Cardiac fibroblast (primary cell): ENCODE data around the gene RBM42.
A peak's percentile ranks its signal among the peaks of the same experiment; 100 is the strongest.

Experiments
- DNase-seq, 2 donors: peaks; one replicate each; pipeline versions ENCODE4 v3.0.0 to v3.0.0-alpha.2; 2010; ENCODE audit warnings: low read depth in 2 of 2
- H3K4me3 ChIP-seq, 2 donors: replicated peaks in 1 of 2; 1 replicate in 1 of 2; 2 replicates in 1 of 2; pipeline ENCODE4 v1.5.1; 2011; ENCODE audit warnings: low read depth in 2 of 2, low read length in 2 of 2, mild to moderate bottlenecking in 2 of 2, moderate library complexity in 1 of 2
- CTCF ChIP-seq: IDR thresholded peaks from one replicate; pipeline ENCODE4 v1.5.1; 2011; ENCODE audit warnings: low read depth, mild to moderate bottlenecking, low read length, inconsistent platforms

RBM42 gene

GRCh38 chr19:35669566-35669965 is 40.7 kb downstream of the RBM42 start:
- no peak for DNase-seq
- no peak for TF ChIP-seq CTCF
- no peak overlapping the region for H3K4me3 ChIP-seq

- H3K4me3 ChIP-seq = no peak overlapping the region
- no peak for TF ChIP-seq CTCF
- no peak for DNase-seq
These were observed 41.1 kb downstream of the RBM42 start for GRCh38 chr19:35669974-35670373.

- DNase-seq = no peak
- no peak overlapping the region for H3K4me3 ChIP-seq
- no peak for TF ChIP-seq CTCF
These were observed 41.9 kb downstream of the RBM42 start for GRCh38 chr19:35670686-35671085.

GRCh38 chr19:35671818-35672217 is 43.0 kb downstream of the RBM42 start:
- DNase-seq = peak; percentile 6 to 45
- no peak overlapping the region for H3K4me3 ChIP-seq
- no peak for TF ChIP-seq CTCF

GRCh38 chr19:35673121-35673804 is 44.4 kb downstream of the RBM42 start:
- peak overlapping the region; percentile 41 to 58 for H3K4me3 ChIP-seq
- peak; percentile 58 to 74 for DNase-seq
- TF ChIP-seq CTCF = no peak

- H3K4me3 ChIP-seq = no peak overlapping the region
- DNase-seq = no peak
- TF ChIP-seq CTCF = no peak
These were observed 46.8 kb downstream of the RBM42 start for GRCh38 chr19:35675589-35676140.
